Measurements from ENCODE around the gene DNAJB1.

DNA sequence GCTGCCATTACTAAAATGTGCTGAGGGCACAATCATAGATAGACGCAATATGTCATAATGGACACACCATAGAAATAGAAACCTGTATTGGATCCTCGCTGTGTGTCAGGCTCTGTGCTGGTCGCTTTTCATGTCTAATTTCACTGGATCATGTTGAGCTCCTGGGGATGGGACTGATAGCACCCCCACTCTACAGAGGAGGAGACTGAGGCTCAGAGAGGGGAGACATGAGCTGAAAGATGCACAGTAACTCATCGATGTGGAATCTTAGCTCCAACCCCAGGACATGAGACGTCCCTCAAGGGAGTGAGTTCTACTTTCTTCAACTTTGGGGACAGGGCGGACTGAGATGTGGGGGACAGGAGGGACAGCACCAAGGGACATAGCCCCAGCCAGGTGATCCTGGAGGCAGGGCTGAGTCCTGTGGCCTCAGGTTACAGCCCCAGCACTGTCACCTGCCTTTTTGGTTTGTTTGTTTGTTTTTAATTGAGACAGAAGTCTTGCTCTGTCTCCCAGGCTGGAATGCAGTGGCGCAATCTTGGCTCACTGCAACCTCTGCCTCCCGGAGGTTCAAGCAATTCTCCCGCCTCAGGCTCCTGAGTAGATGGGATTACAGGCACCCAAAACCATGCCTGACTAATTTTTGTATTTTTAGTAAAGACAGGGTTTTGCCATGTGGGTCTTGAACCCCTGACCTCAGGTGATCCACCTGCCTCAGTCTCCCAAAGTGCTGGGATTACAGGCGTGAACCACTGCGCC lies 15.7 kb downstream of the DNAJB1 start:
- TF ChIP-seq EZH2 (IDR thresholded peaks at IDR 0.05; ENCODE audit: insufficient read depth, poor library complexity, severe bottlenecking) (no peak), EZH2phosphoT487 (IDR thresholded peaks at IDR 0.05; ENCODE audit: insufficient read depth, low read depth) (no peak)

All from GM23248 (cell line).